GM19395 (cell line): ENCODE measurements around the gene FAM83C.
A peak's percentile ranks its signal among the peaks of the same experiment; 100 is the strongest.
"Not testable (repeated sequence)": the region's sequence is repeated elsewhere in the genome, so short reads cannot be mapped to it uniquely, and the experiment has no call there.

Source experiments
- ATAC-seq: cut with Tn5 transposase; IDR thresholded peaks from one replicate; pipeline ENCODE4 v1.9.1; 2021; ENCODE audit warnings: mild to moderate bottlenecking, moderate library complexity; ENCODE audit not compliant: unreplicated experiment

The FAM83C gene

DNA sequence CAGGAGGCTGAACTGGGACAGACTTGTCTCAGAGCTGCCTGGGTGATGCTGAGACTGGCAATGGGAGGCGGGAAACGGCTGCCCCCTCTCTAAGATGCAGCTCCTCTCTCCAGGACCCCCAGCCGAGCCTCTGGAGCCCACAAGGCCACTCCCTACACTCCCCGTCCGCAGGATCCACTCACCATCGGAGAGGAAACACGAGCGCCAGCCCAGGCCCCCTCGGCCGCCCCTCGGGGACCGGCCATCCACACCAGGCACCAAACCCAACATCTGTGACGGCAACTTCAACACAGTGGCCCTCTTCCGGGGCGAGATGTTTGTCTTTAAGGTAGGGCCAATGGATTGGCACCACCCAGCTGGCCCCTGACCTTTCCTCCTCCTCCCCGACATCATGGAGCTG lies 25.1 kb downstream of the FAM83C start:
- no peak for ATAC-seq

DNA sequence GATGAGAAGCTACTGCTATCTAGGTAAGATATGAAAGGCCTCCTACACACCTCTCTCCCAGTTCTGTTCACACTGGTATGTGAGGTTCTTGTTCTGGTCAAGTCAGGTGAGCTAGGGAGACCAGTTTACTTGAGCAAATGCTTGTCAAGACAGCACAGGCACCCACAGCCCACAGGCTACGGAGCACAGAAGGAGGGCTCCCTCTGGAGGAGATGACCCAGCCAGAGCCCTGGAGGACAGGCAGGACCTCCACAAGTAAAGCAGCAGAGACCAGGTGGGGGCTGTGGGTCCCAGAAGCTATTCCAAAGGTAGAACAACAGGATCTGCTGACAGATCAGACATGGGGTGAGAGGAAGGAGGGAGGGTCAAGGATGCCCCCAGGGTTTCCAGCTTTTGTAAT lies 27.5 kb downstream of the FAM83C start:
- ATAC-seq: no peak

DNA sequence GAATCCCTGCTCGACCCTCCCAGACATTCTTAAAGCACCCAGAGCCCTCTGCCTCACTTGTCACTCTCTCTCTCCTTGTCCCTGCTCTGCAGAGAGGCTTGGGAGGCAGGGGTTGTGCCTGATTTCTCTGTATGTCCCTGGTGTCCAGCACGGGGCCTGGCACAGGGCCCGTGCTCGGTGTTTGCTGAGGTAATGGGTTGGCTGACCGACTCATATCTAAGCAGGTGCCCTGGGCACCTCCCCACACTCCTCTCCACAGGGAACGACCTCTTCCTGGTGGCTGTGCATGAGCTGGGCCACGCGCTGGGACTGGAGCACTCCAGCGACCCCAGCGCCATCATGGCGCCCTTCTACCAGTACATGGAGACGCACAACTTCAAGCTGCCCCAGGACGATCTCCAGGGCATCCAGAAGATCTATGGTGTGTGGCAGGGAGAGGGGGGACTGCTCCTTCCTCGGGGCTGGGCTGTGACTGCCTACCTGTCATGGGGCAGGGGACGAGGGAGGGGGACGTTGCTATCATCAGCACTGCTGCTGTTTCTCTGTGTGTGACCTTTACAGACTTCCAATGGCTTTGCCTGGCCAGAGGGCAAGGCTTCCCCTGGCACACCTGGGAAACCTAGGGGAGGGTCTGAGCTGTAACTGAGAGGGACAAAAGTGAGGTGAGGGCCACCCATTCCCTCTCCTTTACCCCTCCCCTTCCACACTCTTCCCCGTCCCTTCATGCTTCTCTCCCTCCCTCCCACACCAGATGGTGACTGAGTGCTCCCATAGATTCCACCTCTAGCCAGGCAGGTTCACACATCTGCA lies 28.5 kb downstream of the FAM83C start:
- no peak for ATAC-seq

- not testable (repeated sequence) for ATAC-seq
These were observed 29.3 kb downstream of the FAM83C start for GRCh38 chr20:35262731-35263531.

DNA sequence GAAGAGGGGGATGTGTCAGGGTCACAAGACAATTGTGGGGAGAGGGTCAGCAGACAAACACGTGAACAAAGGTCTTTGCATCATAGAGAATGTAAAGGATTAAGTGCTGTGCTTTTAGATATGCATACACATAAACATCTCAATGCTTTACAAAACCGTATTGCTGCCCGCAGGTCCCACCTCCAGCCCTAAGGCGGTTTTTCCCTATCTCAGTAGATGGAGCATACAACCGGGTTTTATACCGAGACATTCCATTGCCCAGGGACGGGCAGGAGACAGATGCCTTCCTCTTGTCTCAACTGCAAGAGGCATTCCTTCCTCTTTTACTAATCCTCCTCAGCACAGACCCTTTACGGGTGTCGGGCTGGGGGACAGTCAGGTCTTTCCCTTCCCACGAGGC lies 29.9 kb downstream of the FAM83C start:
- ATAC-seq: not testable (repeated sequence)

DNA sequence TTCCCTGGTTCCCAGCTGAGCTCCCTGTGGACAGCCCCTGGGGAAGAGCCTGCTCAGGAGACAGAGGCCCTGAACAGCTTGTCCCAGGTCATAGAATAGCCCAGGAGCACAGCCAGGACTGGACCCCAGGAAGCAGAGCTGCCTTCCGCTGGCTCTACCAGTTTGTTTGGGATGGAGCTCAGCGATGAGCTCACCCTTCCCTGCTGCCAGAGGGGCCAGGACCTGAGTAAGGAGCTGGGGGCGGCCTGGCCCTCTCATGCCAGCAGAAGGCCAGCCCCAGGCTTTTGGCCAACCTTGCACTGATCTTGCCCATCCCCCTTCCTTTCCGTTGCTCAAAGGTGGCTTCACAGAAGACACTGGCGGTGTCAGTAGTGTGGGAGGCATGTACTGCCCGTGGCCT lies 31.8 kb downstream of the FAM83C start:
- no peak for ATAC-seq

DNA sequence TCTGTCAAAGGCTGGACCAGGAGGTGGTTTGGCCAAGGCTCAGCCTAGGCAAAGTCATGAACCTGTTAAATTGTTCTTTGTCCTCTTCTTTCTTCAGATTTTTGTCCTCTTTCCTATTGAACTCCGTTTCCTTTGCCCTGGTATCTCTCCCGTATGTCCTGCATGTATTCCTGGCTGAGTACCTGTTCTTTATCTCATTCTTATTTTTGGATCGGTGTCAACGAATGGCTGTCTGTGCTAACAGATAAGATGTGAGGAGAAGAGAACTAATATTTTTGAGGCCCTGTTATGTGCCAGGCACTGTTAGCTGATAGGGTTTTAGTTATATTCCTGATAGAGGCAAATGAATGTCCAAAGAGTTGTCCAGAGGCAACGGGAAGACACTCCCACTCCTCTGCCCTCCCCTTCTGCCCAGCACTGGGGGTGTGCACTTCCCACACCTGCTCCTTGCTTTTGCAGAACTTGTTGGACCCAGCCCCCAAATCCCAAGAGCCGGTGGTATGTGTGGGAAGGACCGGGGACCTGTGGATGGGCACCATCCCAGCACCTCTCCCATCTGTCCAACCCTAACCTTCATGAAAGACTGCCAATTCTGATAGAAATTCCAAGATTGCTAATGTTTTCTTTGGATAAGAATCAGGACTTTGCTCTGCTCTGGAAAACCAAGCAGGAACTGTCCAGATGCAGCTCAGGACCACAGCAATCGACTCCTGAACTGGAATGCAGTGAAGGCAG lies 34.9 kb downstream of the FAM83C start:
- ATAC-seq: no peak

DNA sequence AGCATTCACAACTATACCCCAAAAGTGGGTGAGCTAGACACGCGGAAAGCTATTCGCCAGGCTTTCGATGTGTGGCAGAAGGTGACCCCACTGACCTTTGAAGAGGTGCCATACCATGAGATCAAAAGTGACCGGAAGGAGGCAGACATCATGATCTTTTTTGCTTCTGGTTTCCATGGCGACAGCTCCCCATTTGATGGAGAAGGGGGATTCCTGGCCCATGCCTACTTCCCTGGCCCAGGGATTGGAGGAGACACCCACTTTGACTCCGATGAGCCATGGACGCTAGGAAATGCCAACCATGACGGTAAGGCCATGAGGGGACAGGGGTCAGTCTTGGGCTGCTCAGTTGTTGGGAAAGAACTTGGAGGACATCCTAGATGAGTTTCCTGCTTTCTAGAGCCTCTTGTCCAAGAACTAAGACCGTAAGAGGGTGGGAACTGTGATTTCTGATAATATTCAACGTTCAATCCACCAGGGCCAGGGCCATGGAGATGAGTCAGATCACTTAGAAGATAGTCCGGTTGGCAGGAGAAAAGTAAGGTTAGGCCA lies 37.7 kb downstream of the FAM83C start:
- no peak for ATAC-seq

- no peak for ATAC-seq
These were observed 39.2 kb downstream of the FAM83C start for GRCh38 chr20:35253010-35253409.

DNA sequence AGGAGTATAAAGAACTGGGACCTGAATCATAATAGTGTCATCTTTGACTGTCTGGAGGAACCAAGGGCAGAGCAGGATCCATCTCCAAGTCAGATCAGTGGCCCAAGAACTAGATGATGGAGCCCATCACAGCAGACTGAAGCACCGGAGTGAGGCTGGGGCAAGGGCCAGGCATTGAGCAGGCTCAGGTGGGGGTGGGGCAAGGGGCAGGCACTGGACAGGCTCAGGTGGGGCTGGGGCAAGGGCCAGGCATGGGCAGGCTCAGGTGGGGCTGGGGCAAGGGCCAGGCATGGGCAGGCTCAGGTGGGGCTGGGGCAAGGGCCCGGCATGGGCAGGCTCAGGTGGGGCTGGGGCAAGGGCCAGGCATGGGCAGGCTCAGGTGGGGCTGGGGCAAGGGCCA lies 39.6 kb downstream of the FAM83C start:
- ATAC-seq: not testable (repeated sequence)

GRCh38 chr20:35252037-35252461 lies 40.2 kb downstream of the FAM83C start:
- ATAC-seq: peak; percentile 80

DNA sequence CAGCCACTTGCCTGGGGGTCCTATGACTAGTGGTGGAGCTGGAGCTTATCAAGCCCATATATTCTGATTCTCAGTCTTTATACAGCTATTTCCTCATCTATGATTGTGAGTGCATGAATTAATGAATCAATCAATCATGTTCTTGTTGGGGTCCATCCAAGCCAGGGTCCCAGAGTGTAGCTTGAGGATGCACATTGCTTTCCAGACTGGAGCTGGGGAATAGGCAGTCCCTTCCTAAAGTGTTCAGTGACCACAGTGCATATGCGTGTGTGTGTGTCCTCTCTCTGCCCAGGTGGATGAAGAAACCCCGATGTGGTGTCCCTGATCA lies 40.6 kb downstream of the FAM83C start:
- ATAC-seq: no peak

GRCh38 chr20:35248641-35249475 lies 43.4 kb downstream of the FAM83C start:
- ATAC-seq: no peak

- ATAC-seq: no peak
These were observed 45.5 kb downstream of the FAM83C start for GRCh38 chr20:35246723-35247122.

- no peak for ATAC-seq
These were observed 48.2 kb downstream of the FAM83C start for GRCh38 chr20:35243986-35244385.

DNA sequence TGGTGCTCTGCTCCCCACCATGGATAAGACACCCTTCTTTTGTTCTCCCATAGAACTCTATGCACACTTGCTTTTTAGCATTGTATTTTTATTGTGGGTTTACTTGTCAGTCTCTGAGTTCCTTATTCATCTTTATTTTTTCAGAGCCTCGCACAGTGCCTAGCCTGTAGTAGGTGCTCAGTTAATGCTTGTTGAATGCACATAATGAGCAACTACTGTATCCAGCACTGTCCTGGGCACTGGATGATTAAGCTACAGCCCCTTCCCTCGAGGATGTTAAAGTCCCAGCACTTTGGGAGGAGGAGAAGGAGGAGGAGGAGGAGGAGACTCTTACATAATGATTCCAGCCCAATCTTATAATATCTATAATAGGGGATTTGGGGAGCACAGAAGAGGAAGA lies 48.9 kb downstream of the FAM83C start:
- no peak for ATAC-seq

DNA sequence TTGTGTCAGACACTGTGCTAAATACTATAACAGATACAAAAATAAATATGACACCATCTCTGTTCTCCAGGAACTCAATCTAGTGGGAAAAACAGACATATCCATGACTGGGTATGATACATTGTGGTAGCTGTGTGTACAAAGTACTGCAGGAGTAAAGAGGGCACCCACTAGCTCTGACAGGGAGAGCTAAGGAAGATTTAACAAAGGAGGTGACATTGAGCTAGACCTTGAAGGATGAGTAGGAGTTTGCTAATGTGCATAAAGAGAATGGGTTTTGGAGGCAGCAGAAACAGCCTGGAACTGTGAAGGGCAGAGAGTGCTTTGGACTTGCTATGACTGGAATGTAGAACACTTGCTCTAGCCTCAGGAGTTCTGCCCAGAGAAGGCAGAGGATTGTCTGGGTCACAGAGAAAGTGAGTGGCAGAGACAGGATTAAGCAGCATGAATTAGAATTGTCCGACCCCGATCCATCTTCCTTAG lies 51.4 kb downstream of the FAM83C start:
- ATAC-seq: no peak

DNA sequence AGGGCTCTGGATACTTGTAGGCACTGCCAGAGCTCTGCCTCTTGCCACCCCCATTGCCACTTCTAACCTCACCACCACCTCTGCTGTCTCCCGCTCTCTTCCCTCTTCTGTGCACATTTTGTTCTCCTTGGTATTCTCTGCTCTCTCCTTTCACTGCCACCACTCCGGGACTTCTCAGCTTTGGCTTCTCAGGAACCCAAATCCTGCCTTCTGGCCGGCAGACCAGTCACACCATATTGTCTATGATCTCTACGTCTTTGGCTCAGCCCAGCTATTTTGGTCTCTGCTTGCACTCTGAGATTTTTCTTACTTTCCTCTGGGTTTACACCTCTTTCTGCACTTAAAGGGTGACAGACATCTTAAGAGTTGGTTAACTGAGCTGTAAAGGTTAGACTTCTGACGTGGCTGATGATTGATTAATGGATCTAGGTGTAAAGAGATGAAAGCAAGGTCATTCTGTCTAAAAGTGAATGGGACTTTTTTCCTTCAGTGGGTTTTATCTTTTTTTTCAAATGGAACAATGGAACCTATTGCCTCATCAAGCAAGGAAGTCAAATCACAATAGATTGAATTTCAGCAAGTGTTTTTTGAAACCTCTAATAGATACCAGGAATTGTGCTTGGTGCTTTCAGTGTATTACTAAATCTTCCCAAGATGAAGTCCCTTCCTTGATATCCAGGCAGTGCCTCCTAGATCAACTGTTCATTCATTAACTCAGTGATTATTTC lies 52.0 kb downstream of the FAM83C start:
- ATAC-seq: no peak

DNA sequence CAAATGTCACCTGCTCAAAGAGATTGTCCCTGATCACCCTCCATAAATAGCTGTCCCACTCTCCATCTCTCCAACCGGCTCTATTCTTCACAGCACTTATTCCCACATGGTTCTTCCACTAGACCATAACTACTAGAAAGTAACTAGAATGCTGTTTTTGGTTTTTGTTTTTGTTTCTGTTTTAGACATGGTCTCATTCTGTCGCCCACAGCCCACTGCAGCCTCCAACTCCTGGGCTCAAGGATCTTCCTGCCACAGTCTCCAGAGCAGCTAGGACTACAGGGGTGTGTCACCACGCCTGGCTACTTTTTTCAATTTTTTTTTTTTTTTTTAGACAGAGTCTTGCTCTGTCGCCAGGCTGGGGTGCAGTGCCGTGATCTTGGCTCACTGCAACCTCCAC lies 53.5 kb downstream of the FAM83C start:
- ATAC-seq: no peak

GRCh38 chr20:35238170-35238569 lies 54.1 kb downstream of the FAM83C start:
- ATAC-seq: no peak
